Measurements from ENCODE around the gene CYB5RL. TPM values are rescaled to one million over a fixed set of nuclear protein-coding genes. Genes with fewer than 3 reads are reported as not detected.
A peak's percentile ranks its signal among the peaks of the same experiment; 100 is the strongest.

CYB5RL gene
- total and polyA plus RNA-seq, 2 of the 8 experiments (the other 6 are each of a cell fraction or from before 2014, with no cell fraction given) = 13.2 to 14.1 TPM

DNA sequence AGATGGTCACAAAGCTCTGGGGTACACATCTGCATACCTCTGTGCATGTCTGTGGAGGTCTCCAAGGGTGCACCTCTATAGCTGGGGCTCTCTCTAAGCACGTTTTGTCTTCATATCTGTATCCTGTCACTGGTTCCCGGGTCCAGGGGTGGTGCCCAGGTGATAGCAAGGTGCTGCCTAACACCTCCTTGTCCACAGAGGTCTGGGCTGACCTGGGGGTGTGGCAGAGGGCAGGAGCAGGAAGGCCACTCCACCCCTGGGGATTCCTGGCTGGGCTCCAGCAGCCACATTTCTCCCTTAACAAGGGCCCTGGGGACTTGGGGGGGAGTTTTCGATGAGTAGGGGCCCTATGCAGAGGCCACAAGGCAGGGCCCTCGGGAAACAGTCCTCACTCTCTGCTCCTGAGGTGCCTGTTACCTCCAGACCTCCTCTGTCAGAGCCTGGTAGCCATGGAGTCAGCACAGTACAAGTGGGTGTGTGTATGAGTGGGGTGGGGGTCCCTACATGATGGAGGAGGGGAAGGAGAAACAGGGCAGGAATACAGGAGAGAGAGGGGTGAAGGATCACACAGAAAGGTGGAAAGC lies 40.0 kb downstream of the CYB5RL start:
- POLR2A ChIA-PET (ENCODE audit: partially characterized antibody) = no interaction called here
- TF ChIP-seq BRCA1 (IDR thresholded peaks at IDR 0.05; ENCODE audit: low read depth, low read length) (no peak), ASH2L (IDR thresholded peaks at IDR 0.05; ENCODE audit: low read length) (no peak), YY1 (IDR thresholded peaks at IDR 0.05; ENCODE audit: low read depth, low read length) (no peak), POLR2AphosphoS5 (IDR thresholded peaks at IDR 0.05; ENCODE audit: low read depth, low read length) (no peak), KDM5A (IDR thresholded peaks at IDR 0.05; ENCODE audit: low read length) (no peak), CTBP2 (IDR thresholded peaks at IDR 0.05; ENCODE audit: borderline replicate concordance, insufficient read depth, insufficient read length, low read length) (no peak)
- TF ChIP-seq, protein P1, sequence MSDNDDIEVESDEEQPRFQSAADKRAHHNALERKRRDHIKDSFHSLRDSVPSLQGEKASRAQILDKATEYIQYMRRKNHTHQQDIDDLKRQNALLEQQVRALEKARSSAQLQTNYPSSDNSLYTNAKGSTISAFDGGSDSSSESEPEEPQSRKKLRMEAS (IDR thresholded peaks at IDR 0.05) = no peak

More for the DNA sequence above, 40.0 kb downstream of the CYB5RL start:
- H3K36me3 ChIP-seq (ENCODE audit: control insufficient read depth in 2 of 4, insufficient read depth in 4 of 4, low read length in 3 of 4) = no peaks in the 10 kb centered on the region
- DNase-seq (ENCODE audit: low read depth in 1 of 2, low spot score in 2 of 2) (no peak), FAIRE-seq (no peak)
- no peak overlapping the region for H4K91ac ChIP-seq (replicated peaks; ENCODE audit: insufficient read length, low read length)
- no peaks in the 10 kb centered on the region for H3K9me3 ChIP-seq (ENCODE audit: insufficient read depth in 2 of 2, low read depth in 1 of 2, low read length in 1 of 2)
- H2BK12ac ChIP-seq (ENCODE audit: low read depth, low read length) = 0 out of 2 replicates have a peak overlapping the region, but pooled peaks have one; percentile 39
- no peak overlapping the region for H2BK5ac ChIP-seq (ENCODE audit: low read depth, low read length)
- H3K14ac ChIP-seq (ENCODE audit: insufficient read length) = no peak overlapping the region
- no peak overlapping the region for H3K4me2 ChIP-seq (ENCODE audit: insufficient read depth in 1 of 2, low read depth in 2 of 2, low read length in 2 of 2)
- no peak overlapping the region for H3K23ac ChIP-seq (ENCODE audit: insufficient read length)
- H4K5ac ChIP-seq (ENCODE audit: insufficient read length, low read depth, low read length) = no peak overlapping the region
- no peak overlapping the region; the same call in 1 of the 2 replicates for H4K8ac ChIP-seq (ENCODE audit: extremely low read depth, insufficient read depth, low read length)
- no peaks in the 10 kb centered on the region for H4K20me1 ChIP-seq (replicated peaks in 1 of 2; ENCODE audit: control insufficient read depth in 1 of 2, insufficient read depth in 2 of 2, low read length in 2 of 2)
- no peak overlapping the region for H3K56ac ChIP-seq (replicated peaks; ENCODE audit: insufficient read length, low read depth, low read length)
- H3K79me1 ChIP-seq (ENCODE audit: low read depth, low read length) = no peaks in the 10 kb centered on the region
- H3K27ac ChIP-seq (ENCODE audit: low read depth, low read length) = no peak overlapping the region
- no peak overlapping the region for H2AFZ ChIP-seq (ENCODE audit: low read length)
- 0 out of 2 replicates have a peak overlapping the region, but pooled peaks have one; percentile 31 for H2BK15ac ChIP-seq (ENCODE audit: low read length)
- no peak overlapping the region for H3K4me3 ChIP-seq (ENCODE audit: extremely low read depth in 1 of 4, insufficient read depth in 2 of 4, low read depth in 3 of 4, low read length in 4 of 4)
- H2BK20ac ChIP-seq (ENCODE audit: low read length) = no peak overlapping the region
- CTCF ChIA-PET (ENCODE audit: partially characterized antibody) = interaction anchor here (0.8 to 1.1 kb wide), 2 partner anchors 22 to 35 kb away, joined by 3 to 7 read pairs; no protein-coding TSS in a partner anchor
- no peaks in the 10 kb centered on the region for H3K4me1 ChIP-seq (replicated peaks in 1 of 4; ENCODE audit: control insufficient read depth in 3 of 4, insufficient read depth in 4 of 4, low read length in 3 of 4)
- H3K27me3 ChIP-seq (replicated peaks in 1 of 4; ENCODE audit: control insufficient read depth in 3 of 4, extremely low read depth in 1 of 4, insufficient read depth in 3 of 4, low read length in 3 of 4) = no peaks in the 10 kb centered on the region
- H3K18ac ChIP-seq (ENCODE audit: extremely low read depth, low read length) = no peak overlapping the region
- H2AK5ac ChIP-seq (ENCODE audit: low read depth, low read length) = no peak overlapping the region
- H3K23me2 ChIP-seq (ENCODE audit: low read depth, low read length) = no peaks in the 10 kb centered on the region
- no peak overlapping the region for H3K9ac ChIP-seq (replicated peaks in 1 of 4; ENCODE audit: extremely low read depth in 1 of 4, low read depth in 3 of 4, low read length in 3 of 4)
- H3K79me2 ChIP-seq (ENCODE audit: control insufficient read depth in 1 of 2, insufficient read depth in 2 of 2, low read length in 2 of 2) = no peaks in the 10 kb centered on the region
- no peak overlapping the region for H3K4ac ChIP-seq (replicated peaks; ENCODE audit: insufficient read length, low read depth, low read length)
- H2BK120ac ChIP-seq (replicated peaks; ENCODE audit: low read depth, low read length) = no peak overlapping the region
- 78% methylated on average over 4 of the region's 4 CpGs; no CpG with 5 or more reads in 1 of the 2 experiments for WGBS, 2 experiments (ENCODE audit: extremely low coverage in 1 of 2, insufficient coverage in 1 of 2, insufficient read length in 1 of 2, insufficient replicate concordance in 2 of 2, low coverage in 1 of 2, low lambda C conversion rate in 2 of 2, missing lambda C conversion rate in 1 of 2)

Measured in H1 (cell line).